GM19023 (cell line): Measurements from ENCODE around the gene ZNF124.
A peak's percentile ranks its signal among the peaks of the same experiment; 100 is the strongest.

ENCODE experiments used
- ATAC-seq: cut with Tn5 transposase; IDR thresholded peaks from one replicate; pipeline ENCODE4 v1.9.1; 2021; ENCODE audit warnings: mild to moderate bottlenecking, moderate library complexity; ENCODE audit not compliant: unreplicated experiment

Gene ZNF124

DNA sequence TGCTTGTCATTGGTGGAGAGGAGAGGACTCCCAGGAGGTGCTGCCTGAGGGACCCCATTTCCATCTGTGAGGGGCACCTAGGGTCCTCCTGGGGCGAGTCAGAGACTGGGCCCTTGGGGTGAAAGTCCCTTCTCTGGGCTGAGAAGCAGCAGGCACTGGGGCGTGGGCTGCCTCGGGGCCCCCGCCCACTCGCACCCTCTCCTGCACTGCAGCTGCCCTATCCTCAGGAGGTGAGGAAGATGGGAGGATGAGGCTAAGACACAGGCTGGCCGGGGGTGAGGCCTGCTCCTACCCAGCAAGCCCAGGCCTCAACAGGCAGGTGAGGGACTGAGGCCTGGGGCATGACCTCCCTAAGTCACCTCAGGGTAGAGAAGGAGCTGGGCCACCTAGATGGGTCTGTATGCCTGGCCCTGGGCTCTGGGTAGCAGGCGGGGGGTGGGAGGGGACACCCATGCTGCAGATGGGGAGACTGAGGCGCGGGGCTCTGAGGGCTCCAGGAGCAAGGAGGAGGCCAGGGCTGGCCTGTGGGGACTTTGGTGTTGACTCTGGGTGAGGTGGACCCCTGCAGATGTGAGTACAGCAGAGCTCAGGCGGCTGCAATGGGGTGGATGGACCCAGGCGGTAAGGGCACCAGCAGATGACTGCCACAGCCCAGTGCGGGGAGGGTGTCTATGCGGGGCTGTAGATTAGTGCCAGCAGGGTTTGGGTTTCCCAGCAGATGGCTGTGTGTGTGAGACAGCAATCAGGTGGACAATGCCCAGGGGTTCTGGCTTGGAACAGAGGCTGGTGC, 57.3 kb downstream of the ZNF124 start:
- no peak for ATAC-seq

- ATAC-seq, result no peak
These were observed 58.0 kb downstream of the ZNF124 start for GRCh38 chr1:247113733-247114271.

GRCh38 chr1:247113094-247113497, 58.7 kb downstream of the ZNF124 start:
- no peak for ATAC-seq

- peak; percentile 16 for ATAC-seq
These were observed 59.4 kb downstream of the ZNF124 start for GRCh38 chr1:247112479-247112781.

GRCh38 chr1:247111700-247112478, 59.9 kb downstream of the ZNF124 start:
- ATAC-seq, result peak; percentile 46

DNA sequence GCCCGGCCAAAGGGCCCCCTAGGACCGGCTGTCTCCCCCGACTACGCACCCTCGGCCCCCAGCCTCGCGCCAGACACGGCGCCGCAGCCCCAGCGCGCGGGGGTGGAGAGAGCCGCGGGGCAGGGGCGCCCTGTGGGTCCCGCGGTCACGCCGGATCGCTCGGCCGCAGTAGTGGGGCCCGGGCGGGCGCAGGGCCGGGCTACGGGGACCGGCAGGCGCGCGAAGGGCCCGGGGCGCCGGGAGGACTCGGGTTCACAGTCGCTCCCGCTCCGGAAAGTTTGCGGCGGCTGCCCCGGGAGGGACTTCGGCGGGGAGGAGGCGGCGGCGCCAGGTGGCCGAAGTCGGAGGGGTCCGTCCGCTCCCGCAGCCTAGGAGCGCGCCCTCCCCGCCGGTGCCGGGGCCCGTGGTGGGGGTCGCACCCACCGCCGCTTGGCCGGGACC, 60.5 kb downstream of the ZNF124 start:
- peak; percentile 41 for ATAC-seq

DNA sequence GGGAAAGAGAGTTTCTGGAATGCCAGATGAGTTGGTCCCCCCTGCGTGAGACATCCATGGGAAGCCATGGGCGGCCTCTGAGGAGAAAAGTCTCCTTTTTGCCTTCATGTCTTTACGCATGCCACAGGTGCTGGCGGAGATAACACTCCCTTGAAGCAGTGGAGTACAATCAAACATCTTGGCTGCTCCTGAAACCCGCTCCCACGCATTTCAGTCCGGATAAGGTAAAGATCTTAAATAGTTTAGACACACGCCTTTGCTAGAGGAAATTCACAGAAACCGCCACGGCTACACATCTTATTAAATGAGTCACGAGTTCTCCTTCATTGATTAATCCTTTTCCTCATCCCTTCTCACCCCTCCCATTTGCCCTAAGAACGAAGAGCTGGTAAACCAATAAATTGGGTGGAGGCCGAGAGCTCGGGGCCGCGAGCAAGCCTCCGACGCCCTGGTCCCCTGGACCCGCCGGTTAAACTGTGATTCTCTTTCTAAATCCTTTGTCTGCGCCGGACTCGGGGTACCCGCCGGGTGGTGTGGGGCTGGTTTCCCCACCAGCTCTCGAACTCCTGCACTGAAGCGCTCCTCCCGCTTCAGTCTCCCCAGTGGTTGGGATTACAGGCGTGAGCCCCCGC, 61.1 kb downstream of the ZNF124 start:
- peak; percentile 16 for ATAC-seq

GRCh38 chr1:247107694-247108093, 64.1 kb downstream of the ZNF124 start:
- no peak for ATAC-seq

GRCh38 chr1:247105966-247106365, 65.9 kb downstream of the ZNF124 start:
- ATAC-seq, result no peak
